Articular chondrocyte of knee joint (primary cell): ENCODE results near the gene ZNF484. TPM values are rescaled to one million over a fixed set of nuclear protein-coding genes. Genes with fewer than 3 reads are reported as not detected.

ENCODE experiments used
- small RNA-seq: library from RNA; depleted of rRNA; stranded (forward); fragments of <200 nt; gene quantifications from one replicate; pipeline ENCODE3, GENCODE V24; 2012
- total RNA-seq: library from RNA; depleted of rRNA; stranded (reverse); fragments of >200 nt; gene quantifications from 2 replicates; pipeline ENCODE4 v1.2.3, GENCODE V29; 2012

ZNF484 gene
- 17.9 and 24.5 TPM in 2 replicates for total RNA-seq

DNA sequence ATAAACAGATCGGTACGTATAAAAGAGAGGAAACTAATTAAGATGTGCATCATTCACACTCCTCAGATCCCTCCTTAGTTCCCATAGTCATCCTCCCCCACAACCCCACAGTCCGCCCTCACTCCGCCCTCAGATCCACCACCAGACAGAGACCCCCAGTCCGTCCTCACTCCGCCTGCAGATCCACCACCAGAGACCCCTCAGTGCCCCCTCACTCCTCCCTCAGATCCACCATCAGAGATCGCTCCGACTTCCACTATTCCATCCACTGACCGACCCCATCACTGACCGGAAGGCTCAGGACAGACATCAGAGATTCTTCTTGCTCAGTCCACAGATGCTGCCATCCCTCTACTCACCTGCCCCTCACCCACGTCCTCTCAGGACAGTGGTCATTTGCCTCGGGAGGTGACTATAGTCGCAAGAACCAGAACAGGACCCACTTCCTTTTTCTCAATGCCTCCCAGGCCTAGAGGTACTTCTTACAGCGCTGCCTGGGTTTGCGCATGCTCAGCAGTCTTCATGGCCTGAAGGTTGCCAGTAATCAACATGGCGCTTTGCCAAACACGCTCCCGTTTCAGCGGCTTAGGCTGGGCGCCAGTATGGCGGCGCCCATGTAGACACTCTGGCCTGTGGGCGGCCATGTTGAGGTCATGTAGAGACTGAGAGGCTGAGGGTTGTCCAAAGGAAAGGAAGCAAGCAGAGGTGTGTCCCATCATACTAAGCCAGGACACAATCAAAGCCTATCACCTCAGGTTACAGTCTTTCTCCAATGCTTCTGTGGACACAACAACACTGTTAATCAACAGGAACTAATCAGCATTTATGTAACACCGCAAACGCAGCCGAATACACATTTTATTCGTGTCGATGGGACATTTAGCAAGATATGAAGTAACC, at the start of gene ZNF484:
TSS of gene ZNF484 (minus strand) at position 508 of the 900 bp plus-strand sequence. CDS start 3,009 bp downstream, outside the sequence.

Small RNAs within 50 kb of the gene (small RNA-seq; reads per million reads assigned to genes)
- not detected for gene RNU6-714P

Other genes with a start within 250 kb of the ZNF484 start
- gene IPPK, start 207.9 kb downstream of the ZNF484 start, total RNA-seq, result 7.7 and 9.3 TPM in 2 replicates
- 26.9 and 28.9 TPM in 2 replicates for gene BICD2, start 113.2 kb downstream of the ZNF484 start, total RNA-seq
- gene FGD3, start 69.5 kb upstream of the ZNF484 start, total RNA-seq, result not detected in 2 replicates
- 2.7 and 7.2 TPM in 2 replicates for gene SUSD3, start 180.7 kb upstream of the ZNF484 start, total RNA-seq
- gene CARD19, start 218.2 kb upstream of the ZNF484 start, total RNA-seq, result 20.1 and 23.9 TPM in 2 replicates